Hippocampal formation (tissue), 2 donors: ENCODE measurements around the gene MEP1A.
A peak's percentile ranks its signal among the peaks of the same experiment; 100 is the strongest.
"Not testable (repeated sequence)": the region's sequence is repeated elsewhere in the genome, so short reads cannot be mapped to it uniquely, and the experiment has no call there.

Source experiments
- DNase-seq, 2 donors: peaks; one replicate each; lab custom pipeline; 2025; lab: John Stamatoyannopoulos, UW

MEP1A gene

GRCh38 chr6:46793138-46793537 is at the start of gene MEP1A:
TSS of gene MEP1A (plus strand) at chr6:46793389. CDS start at chr6:46793399, 10 bp downstream.
- DNase-seq: no peak

GRCh38 chr6:46743425-46744158 is 49.6 kb upstream of the MEP1A start:
- no peak for DNase-seq

- DNase-seq: not testable (repeated sequence)
Observed at GRCh38 chr6:46744159-46744725, 48.9 kb upstream of the MEP1A start.

GRCh38 chr6:46745973-46746372 is 47.2 kb upstream of the MEP1A start:
- no peak for DNase-seq

GRCh38 chr6:46746696-46747095 is 46.5 kb upstream of the MEP1A start, which contains the start of gene ANKRD66:
TSS of gene ANKRD66 (plus strand) at chr6:46746933. CDS start at chr6:46751949, 5,016 bp downstream.
- no peak for DNase-seq

- no peak for DNase-seq
Observed at GRCh38 chr6:46748940-46749503, 44.2 kb upstream of the MEP1A start.

- no peak for DNase-seq
Observed at GRCh38 chr6:46749731-46750130, 43.5 kb upstream of the MEP1A start.

GRCh38 chr6:46751658-46752057 is 41.5 kb upstream of the MEP1A start:
- no peak for DNase-seq

- no peak for DNase-seq
Observed at GRCh38 chr6:46755865-46756264, 37.3 kb upstream of the MEP1A start.

- no peak for DNase-seq
Observed at GRCh38 chr6:46756469-46757213, 36.5 kb upstream of the MEP1A start.

- DNase-seq: no peak
Observed at GRCh38 chr6:46757214-46757596, 36.0 kb upstream of the MEP1A start.

GRCh38 chr6:46758960-46759753 is 34.0 kb upstream of the MEP1A start:
- no peak for DNase-seq

GRCh38 chr6:46760925-46761324 is 32.3 kb upstream of the MEP1A start:
- DNase-seq: no peak

- DNase-seq: no peak
Observed at GRCh38 chr6:46763466-46763865, 29.7 kb upstream of the MEP1A start.

- not testable (repeated sequence) for DNase-seq
Observed at GRCh38 chr6:46764280-46764679, 28.9 kb upstream of the MEP1A start.

GRCh38 chr6:46764961-46765360 is 28.2 kb upstream of the MEP1A start:
- DNase-seq: no peak

GRCh38 chr6:46772016-46772415 is 21.2 kb upstream of the MEP1A start:
- DNase-seq: no peak

GRCh38 chr6:46772762-46773161 is 20.4 kb upstream of the MEP1A start:
- DNase-seq: peak in 1 of 2 donors; percentile 15

- DNase-seq: no peak
Observed at GRCh38 chr6:46773201-46773855, 19.9 kb upstream of the MEP1A start.

- not testable (repeated sequence) for DNase-seq
Observed at GRCh38 chr6:46774736-46775135, 18.5 kb upstream of the MEP1A start.

- DNase-seq: no peak
Observed at GRCh38 chr6:46776070-46776712, 17.0 kb upstream of the MEP1A start.
